ENCODE data around the gene IL22RA1.
A peak's percentile ranks its signal among the peaks of the same experiment; 100 is the strongest.

The IL22RA1 gene

GRCh38 chr1:24142546-24143534, at the start of gene IL22RA1:
Gene IL22RA1 (minus strand): TSS chr1:24143140. CDS start chr1:24143082, 58 bp downstream.
- no peak for DNase-seq (ENCODE audit: low read depth, low spot score)

DNA sequence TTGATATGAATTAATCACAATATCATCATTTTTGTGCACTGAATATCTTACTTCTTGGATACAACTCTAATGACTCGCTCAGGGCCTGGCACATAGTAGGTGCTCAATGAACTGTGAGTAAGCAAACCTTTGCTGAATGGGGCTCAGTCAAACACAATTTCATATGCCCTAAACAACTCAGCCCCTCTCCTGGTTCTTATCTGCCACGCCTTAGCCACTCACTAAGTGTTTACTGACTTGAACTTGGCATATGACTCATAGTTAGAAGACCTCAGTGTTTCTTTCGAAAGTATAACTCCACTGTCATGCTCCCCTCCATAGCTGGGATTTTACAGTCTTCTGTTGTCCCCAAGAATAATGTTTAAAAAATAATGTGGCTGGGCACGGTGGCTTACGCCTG, 48.9 kb upstream of the IL22RA1 start:
- no peak for DNase-seq (ENCODE audit: low read depth, low spot score)

DNA sequence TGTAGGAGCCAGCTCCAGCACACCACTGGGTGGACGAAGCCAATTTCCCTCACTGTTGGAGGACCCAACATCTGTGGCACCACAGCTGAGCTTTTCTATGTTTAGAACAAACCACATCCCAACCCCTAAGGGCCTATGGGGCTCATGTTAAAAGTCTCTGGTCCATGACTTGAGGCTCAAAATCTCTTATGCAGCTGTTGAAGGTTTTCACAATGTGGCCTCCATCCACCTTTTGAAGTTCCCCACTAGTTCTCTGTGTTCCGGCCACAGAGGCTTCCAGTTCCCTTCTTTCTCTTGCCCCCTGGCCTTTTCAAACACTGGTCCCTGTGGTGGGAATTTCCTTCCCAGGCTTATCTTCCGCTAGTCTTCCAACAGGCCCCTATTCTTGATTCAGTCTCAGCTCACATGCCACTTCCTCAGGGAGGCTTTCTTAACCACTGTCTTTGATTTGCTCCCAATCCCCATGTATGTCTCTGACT, 48.1 kb upstream of the IL22RA1 start:
- no peak for DNase-seq (ENCODE audit: low read depth, low spot score)

GRCh38 chr1:24189528-24189927, 46.6 kb upstream of the IL22RA1 start:
- DNase-seq (ENCODE audit: low read depth, low spot score) = no peak

GRCh38 chr1:24186993-24187790, 44.3 kb upstream of the IL22RA1 start, which contains the start of gene IFNLR1:
Gene IFNLR1 (minus strand): TSS chr1:24187289. CDS start chr1:24187248, 41 bp downstream.
- peak; percentile 59 for DNase-seq (ENCODE audit: low read depth, low spot score)

- DNase-seq (ENCODE audit: low read depth, low spot score) = no peak
These were observed 43.7 kb upstream of the IL22RA1 start for GRCh38 chr1:24186711-24186992.

DNA sequence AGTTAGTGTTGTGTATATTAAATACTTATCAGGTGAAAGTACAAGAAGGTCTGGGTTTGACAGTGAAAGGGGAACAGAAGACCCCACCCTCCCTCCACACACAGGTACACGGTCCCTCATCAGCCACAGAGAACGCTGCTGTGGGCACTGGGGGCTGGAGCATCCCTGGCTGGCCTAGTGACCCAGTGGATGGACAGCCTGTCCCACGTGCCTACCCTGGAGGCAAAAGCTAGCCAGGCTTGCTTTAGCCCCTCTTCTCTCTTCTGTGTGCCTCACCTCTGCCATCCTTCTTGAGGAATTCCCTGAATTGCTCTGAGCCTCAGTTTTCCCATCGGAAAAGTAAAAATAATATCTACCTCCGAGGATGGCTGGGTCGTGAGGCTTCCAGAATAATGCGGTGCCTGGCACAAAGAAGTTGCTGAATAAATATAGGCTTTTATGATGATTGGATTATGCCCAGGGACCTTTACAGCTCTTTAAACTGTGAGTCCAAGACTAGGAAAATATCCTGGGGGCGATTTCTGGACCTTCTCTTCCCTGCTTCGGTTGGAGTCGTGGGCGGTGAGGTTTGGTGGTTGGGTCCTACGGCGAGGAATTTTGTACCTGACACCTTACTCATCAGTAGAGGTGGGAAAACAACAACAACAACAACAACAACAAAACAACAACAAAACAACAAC, 43.2 kb upstream of the IL22RA1 start:
- DNase-seq (ENCODE audit: low read depth, low spot score) = peak; percentile 56

DNA sequence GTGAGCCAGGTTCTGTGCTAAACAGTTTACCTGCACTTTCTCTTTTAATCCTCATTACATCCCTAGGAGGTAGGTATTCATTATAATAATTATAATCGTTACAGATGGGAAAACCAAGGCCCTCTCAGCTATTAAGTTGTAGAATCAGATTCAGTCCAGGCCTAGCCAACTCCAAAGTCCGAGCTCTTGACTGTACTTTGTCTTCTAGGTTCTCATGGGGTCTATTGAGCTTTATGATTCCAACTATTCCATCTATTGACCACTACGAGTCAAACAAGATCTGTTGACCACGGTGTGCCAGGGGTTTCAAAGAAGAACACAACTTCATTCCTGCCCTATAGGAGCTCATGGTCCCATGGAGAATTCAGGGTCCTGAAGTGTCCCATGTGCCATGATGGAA, 42.1 kb upstream of the IL22RA1 start:
- DNase-seq (ENCODE audit: low read depth, low spot score) = no peak

- DNase-seq (ENCODE audit: low read depth, low spot score) = no peak
These were observed 39.1 kb upstream of the IL22RA1 start for GRCh38 chr1:24182061-24182460.

- DNase-seq (ENCODE audit: low read depth, low spot score) = no peak
These were observed 38.7 kb upstream of the IL22RA1 start for GRCh38 chr1:24181619-24182018.

GRCh38 chr1:24180676-24181075, 37.7 kb upstream of the IL22RA1 start:
- no peak for DNase-seq (ENCODE audit: low read depth, low spot score)

- no peak for DNase-seq (ENCODE audit: low read depth, low spot score)
These were observed 36.4 kb upstream of the IL22RA1 start for GRCh38 chr1:24179251-24179840.

- DNase-seq (ENCODE audit: low read depth, low spot score) = no peak
These were observed 35.5 kb upstream of the IL22RA1 start for GRCh38 chr1:24178407-24178806.

DNA sequence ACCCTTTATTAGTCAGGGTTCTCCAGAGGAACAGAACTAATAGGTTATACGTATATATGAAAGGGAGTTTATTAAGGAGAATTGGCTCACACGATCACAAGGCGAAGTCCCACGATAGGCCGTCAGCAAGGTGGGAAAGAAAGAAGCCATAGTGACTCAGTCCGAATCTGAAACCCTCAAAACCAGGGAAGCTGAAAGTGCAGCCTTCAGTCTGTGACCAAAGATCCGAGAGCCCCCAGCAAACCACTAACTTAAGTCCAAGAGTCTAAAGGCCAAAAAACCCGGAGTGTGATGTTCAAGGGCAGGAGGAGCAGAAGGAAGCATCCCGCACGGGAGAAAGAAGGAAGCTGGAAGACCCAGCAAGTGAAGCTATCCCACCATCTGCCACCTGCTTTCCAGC, 34.2 kb upstream of the IL22RA1 start:
- DNase-seq (ENCODE audit: low read depth, low spot score) = no peak

- no peak for DNase-seq (ENCODE audit: low read depth, low spot score)
These were observed 32.3 kb upstream of the IL22RA1 start for GRCh38 chr1:24175033-24175755.

DNA sequence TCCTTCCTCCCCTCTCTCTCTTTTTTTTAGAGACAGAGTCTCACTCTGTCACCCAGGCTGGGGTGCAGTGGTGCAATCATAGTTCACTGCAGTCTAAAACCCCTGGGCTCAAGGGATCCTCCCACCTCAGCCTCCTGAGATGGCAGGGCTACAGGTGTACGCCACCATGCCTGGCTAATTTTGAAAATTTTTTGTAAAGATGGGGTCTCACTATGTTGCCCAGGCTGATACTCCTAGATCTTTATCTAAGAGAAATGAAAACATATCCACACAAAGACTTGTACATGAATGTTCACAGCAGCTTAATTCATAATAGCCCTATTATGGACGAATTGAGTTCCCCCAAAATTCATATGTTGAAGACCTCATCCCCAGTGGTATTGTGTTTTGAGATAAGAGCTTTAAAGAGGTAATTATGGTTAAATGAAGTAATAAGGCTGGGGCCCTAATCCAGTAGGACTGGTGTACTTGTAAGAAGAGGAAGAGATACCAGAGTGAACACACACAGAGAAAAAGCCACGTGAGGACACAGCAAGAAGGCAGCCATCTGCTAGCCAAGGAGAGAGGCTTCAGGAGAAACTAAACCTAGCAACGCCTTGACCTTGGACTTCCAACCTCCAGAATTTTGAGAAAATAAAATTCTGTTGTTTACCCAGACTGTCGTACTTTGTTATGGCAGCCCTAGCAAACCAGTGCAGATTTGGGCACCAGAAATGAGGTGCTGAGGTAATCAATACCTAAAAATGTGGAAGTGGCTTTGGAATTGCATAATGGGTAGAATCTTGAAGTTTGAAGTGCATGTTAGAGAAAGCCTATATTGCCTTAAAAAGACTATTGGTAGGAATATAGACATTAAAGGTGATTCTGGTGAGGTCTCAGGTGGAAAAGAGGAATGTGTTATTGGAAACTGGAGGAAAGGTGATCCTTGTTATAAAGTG, 31.0 kb upstream of the IL22RA1 start:
- DNase-seq (ENCODE audit: low read depth, low spot score) = no peak

- DNase-seq (ENCODE audit: low read depth, low spot score) = no peak
These were observed 29.7 kb upstream of the IL22RA1 start for GRCh38 chr1:24172598-24172997.

DNA sequence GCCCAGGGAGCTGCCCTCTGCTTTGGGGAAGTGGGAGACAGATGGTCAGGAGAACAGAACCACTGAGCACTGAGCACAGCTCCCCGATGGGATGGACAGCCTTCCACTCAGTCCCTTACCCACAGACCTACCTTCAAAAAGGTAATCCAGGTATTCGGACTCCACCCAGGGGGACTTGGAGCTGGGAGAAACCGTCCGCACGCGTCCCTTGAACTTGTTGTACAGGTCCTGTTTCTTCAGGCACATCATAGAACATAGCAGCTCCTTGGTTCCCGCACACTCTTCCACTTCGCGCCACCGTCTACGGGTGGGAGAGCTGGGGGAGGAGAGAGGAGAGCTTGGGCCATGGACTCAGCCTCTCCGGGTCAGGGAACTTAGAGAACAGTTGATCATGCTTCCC, 26.3 kb upstream of the IL22RA1 start:
- no peak for DNase-seq (ENCODE audit: low read depth, low spot score)

GRCh38 chr1:24168245-24168644, 25.3 kb upstream of the IL22RA1 start:
- DNase-seq (ENCODE audit: low read depth, low spot score) = no peak

DNA sequence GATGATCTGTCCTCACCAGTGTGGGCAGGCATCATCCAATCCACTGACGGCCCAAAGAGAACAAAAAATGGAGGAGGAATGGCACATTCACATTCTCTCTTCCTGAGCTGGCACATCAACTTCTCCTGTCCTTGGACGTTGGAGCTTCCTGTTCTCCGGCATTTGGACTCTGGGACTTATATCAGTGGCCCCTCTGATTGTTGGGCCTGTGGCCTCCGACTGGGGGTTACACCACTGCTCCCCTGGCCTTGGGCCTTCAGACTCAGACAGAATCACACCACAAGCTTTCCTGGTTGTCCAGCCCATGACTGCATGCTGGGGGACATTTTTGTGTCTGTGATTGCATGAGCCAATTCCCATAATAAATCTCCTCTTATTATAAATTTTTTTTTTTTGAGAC, 24.1 kb upstream of the IL22RA1 start:
- no peak for DNase-seq (ENCODE audit: low read depth, low spot score)

All from ELF-1 (cell line).